ENCODE data around the gene RNF212. TPM values are rescaled to one million over a fixed set of nuclear protein-coding genes. Genes with fewer than 3 reads are reported as not detected.
A peak's percentile ranks its signal among the peaks of the same experiment; 100 is the strongest.

RNF212 gene
- total and polyA plus RNA-seq, 9 of the 15 experiments (the other 6 are each of a cell fraction or from before 2014, with no cell fraction given), result 0.04 TPM; not detected in 8

DNA sequence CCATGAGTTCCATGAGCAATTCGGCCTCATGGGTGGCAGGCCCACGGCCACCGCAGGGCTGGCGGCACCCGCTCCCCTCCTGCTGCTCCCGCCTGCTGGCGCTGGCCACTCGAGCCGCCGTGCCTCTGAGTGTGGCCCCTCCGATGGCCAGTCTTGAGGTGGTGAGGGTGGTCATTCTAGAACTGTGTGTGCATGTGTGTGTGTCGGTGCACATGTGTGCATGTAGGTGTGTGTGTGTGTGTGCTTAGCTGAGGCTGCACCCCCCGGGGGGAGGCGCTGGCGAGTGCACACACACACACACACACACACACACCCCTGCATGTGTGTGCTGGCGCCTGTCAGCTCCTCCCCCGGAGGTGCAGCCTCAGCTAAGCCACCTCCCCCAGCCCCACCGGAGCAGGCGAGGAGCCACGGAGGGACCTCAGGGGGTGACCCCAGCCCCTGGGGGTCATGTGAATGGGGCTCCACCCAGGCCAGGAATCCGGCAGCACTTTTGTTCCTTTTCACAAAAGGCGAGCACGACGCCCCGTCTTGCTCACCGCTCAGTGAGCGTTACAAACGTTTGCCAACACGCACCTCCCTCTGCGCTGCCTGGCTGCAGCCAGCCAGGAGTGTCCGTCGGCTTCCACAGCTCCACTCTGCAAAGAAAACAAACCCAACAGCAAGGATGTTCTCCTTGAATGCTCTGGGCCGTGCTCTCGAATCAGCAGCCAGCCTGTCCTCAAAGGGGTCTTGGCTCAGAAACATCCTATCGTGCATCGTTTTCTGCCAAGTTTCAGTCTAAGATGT, 72.0 kb downstream of the RNF212 start (continued):
- TF ChIP-seq, protein P1, sequence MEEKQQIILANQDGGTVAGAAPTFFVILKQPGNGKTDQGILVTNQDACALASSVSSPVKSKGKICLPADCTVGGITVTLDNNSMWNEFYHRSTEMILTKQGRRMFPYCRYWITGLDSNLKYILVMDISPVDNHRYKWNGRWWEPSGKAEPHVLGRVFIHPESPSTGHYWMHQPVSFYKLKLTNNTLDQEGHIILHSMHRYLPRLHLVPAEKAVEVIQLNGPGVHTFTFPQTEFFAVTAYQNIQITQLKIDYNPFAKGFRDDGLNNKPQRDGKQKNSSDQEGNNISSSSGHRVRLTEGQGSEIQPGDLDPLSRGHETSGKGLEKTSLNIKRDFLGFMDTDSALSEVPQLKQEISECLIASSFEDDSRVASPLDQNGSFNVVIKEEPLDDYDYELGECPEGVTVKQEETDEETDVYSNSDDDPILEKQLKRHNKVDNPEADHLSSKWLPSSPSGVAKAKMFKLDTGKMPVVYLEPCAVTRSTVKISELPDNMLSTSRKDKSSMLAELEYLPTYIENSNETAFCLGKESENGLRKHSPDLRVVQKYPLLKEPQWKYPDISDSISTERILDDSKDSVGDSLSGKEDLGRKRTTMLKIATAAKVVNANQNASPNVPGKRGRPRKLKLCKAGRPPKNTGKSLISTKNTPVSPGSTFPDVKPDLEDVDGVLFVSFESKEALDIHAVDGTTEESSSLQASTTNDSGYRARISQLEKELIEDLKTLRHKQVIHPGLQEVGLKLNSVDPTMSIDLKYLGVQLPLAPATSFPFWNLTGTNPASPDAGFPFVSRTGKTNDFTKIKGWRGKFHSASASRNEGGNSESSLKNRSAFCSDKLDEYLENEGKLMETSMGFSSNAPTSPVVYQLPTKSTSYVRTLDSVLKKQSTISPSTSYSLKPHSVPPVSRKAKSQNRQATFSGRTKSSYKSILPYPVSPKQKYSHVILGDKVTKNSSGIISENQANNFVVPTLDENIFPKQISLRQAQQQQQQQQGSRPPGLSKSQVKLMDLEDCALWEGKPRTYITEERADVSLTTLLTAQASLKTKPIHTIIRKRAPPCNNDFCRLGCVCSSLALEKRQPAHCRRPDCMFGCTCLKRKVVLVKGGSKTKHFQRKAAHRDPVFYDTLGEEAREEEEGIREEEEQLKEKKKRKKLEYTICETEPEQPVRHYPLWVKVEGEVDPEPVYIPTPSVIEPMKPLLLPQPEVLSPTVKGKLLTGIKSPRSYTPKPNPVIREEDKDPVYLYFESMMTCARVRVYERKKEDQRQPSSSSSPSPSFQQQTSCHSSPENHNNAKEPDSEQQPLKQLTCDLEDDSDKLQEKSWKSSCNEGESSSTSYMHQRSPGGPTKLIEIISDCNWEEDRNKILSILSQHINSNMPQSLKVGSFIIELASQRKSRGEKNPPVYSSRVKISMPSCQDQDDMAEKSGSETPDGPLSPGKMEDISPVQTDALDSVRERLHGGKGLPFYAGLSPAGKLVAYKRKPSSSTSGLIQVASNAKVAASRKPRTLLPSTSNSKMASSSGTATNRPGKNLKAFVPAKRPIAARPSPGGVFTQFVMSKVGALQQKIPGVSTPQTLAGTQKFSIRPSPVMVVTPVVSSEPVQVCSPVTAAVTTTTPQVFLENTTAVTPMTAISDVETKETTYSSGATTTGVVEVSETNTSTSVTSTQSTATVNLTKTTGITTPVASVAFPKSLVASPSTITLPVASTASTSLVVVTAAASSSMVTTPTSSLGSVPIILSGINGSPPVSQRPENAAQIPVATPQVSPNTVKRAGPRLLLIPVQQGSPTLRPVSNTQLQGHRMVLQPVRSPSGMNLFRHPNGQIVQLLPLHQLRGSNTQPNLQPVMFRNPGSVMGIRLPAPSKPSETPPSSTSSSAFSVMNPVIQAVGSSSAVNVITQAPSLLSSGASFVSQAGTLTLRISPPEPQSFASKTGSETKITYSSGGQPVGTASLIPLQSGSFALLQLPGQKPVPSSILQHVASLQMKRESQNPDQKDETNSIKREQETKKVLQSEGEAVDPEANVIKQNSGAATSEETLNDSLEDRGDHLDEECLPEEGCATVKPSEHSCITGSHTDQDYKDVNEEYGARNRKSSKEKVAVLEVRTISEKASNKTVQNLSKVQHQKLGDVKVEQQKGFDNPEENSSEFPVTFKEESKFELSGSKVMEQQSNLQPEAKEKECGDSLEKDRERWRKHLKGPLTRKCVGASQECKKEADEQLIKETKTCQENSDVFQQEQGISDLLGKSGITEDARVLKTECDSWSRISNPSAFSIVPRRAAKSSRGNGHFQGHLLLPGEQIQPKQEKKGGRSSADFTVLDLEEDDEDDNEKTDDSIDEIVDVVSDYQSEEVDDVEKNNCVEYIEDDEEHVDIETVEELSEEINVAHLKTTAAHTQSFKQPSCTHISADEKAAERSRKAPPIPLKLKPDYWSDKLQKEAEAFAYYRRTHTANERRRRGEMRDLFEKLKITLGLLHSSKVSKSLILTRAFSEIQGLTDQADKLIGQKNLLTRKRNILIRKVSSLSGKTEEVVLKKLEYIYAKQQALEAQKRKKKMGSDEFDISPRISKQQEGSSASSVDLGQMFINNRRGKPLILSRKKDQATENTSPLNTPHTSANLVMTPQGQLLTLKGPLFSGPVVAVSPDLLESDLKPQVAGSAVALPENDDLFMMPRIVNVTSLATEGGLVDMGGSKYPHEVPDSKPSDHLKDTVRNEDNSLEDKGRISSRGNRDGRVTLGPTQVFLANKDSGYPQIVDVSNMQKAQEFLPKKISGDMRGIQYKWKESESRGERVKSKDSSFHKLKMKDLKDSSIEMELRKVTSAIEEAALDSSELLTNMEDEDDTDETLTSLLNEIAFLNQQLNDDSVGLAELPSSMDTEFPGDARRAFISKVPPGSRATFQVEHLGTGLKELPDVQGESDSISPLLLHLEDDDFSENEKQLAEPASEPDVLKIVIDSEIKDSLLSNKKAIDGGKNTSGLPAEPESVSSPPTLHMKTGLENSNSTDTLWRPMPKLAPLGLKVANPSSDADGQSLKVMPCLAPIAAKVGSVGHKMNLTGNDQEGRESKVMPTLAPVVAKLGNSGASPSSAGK (IDR thresholded peaks at IDR 0.05), result peak; percentile 71
- TF ChIP-seq, protein P2, sequence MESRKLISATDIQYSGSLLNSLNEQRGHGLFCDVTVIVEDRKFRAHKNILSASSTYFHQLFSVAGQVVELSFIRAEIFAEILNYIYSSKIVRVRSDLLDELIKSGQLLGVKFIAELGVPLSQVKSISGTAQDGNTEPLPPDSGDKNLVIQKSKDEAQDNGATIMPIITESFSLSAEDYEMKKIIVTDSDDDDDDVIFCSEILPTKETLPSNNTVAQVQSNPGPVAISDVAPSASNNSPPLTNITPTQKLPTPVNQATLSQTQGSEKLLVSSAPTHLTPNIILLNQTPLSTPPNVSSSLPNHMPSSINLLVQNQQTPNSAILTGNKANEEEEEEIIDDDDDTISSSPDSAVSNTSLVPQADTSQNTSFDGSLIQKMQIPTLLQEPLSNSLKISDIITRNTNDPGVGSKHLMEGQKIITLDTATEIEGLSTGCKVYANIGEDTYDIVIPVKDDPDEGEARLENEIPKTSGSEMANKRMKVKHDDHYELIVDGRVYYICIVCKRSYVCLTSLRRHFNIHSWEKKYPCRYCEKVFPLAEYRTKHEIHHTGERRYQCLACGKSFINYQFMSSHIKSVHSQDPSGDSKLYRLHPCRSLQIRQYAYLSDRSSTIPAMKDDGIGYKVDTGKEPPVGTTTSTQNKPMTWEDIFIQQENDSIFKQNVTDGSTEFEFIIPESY (CRISPR knock-in tag; IDR thresholded peaks at IDR 0.05), result peak; percentile 93
- TF ChIP-seq, protein P3, sequence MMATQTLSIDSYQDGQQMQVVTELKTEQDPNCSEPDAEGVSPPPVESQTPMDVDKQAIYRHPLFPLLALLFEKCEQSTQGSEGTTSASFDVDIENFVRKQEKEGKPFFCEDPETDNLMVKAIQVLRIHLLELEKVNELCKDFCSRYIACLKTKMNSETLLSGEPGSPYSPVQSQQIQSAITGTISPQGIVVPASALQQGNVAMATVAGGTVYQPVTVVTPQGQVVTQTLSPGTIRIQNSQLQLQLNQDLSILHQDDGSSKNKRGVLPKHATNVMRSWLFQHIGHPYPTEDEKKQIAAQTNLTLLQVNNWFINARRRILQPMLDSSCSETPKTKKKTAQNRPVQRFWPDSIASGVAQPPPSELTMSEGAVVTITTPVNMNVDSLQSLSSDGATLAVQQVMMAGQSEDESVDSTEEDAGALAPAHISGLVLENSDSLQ (IDR thresholded peaks at IDR 0.05), result peak; percentile 37; the same call in 1 of the 2 replicates
- TF ChIP-seq DNMT1 (IDR thresholded peaks at IDR 0.05), result no peak
- 0 out of 2 replicates have a peak, but pooled peaks have one; percentile 67 for TF ChIP-seq GATAD2A (IDR thresholded peaks at IDR 0.05)
- TF ChIP-seq HMGN3 (IDR thresholded peaks at IDR 0.05; ENCODE audit: borderline replicate concordance, extremely low read depth, insufficient read length, low read depth, low read length), result no peak
- TF ChIP-seq IFI16 (CRISPR knock-in tag; IDR thresholded peaks at IDR 0.05), result no peak
- TF ChIP-seq, protein P4, sequence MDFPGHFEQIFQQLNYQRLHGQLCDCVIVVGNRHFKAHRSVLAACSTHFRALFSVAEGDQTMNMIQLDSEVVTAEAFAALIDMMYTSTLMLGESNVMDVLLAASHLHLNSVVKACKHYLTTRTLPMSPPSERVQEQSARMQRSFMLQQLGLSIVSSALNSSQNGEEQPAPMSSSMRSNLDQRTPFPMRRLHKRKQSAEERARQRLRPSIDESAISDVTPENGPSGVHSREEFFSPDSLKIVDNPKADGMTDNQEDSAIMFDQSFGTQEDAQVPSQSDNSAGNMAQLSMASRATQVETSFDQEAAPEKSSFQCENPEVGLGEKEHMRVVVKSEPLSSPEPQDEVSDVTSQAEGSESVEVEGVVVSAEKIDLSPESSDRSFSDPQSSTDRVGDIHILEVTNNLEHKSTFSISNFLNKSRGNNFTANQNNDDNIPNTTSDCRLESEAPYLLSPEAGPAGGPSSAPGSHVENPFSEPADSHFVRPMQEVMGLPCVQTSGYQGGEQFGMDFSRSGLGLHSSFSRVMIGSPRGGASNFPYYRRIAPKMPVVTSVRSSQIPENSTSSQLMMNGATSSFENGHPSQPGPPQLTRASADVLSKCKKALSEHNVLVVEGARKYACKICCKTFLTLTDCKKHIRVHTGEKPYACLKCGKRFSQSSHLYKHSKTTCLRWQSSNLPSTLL (IDR thresholded peaks at IDR 0.05), result no peak
- peak; percentile 55 for TF ChIP-seq SOX6 (IDR thresholded peaks at IDR 0.05)
- no peak for TF ChIP-seq ATF1 (CRISPR knock-in tag; IDR thresholded peaks at IDR 0.05)
- peak; percentile 39; the same call in 1 of the 2 replicates for TF ChIP-seq ATF1 (tag; IDR thresholded peaks at IDR 0.05)

Data from K562 (cell line).